Measurements from ENCODE around the gene DHX35. TPM values are rescaled to one million over a fixed set of nuclear protein-coding genes. Genes with fewer than 3 reads are reported as not detected.
"Not testable (repeated sequence)": the region's sequence is repeated elsewhere in the genome, so short reads cannot be mapped to it uniquely, and the experiment has no call there.

The DHX35 gene
- total RNA-seq, 3 donors from 2014 or later (not counting 1 experiment from before 2014, with no cell fraction given), result 8.8 to 11.4 (median 10.2) TPM

DNA sequence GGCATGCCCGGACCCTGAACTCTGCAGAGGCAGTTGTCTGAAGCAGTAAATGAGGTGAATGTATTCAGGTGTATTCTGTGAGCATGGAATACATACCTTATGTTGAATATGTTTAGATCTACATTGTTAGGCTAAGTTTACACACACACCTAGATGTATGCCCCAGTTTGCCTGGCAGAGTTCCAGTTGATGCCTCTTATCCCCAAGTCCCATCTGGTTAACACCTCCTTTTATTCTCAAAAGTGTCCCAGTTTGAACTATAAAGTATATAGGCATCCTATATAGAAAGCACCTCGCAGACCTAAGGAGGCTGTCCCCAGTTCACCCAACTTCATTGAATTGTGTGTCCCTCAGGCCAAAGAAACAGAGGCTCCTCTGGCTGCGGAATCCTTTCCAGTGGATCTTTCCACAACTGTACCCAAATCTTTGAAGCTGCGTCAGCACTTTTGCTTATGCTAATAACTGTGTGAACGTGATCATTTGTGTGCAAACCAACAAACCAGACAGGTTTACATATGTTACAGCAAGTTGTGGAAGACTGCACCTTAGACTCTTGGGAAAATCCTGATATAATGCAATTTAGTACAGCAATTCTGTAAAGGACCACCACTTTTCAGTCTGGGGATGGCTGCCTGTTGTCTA is 4.8 kb upstream of the DHX35 start:
- H3K36me3 ChIP-seq (ENCODE audit: control insufficient read depth, insufficient read depth, low read length), result no peaks in the 10 kb centered on the region
- intact Hi-C loops (cut with micrococcal nuclease), result no loop called here
- no peaks in the 10 kb centered on the region for H3K27me3 ChIP-seq (ENCODE audit: control insufficient read depth, insufficient read depth, low read length)
- H3K27ac ChIP-seq (ENCODE audit: low read length), result no peak overlapping the region
- Mint-ChIP-seq H3K4me1 (peaks cover 10% of the 10 kb centered on the region in 2 donors), H3K27ac (no peak overlapping the region), H3K27me3 (ENCODE audit: low read depth in 2 of 2) (no peaks in the 10 kb centered on the region), H3K4me3 (no peak overlapping the region), H3K9me3 (no peaks in the 10 kb centered on the region), H3K36me3 (no peaks in the 10 kb centered on the region)
- DNase-seq (no peak), ATAC-seq (no peak)
- H3K9me3 ChIP-seq (ENCODE audit: control insufficient read depth, insufficient read depth, low read length), result no peaks in the 10 kb centered on the region
- no peak for TF ChIP-seq CTCF (IDR thresholded peaks at IDR 0.05)
- 94% methylated on average over 5 of the region's 5 CpGs for WGBS (ENCODE audit: insufficient coverage)
- no peak overlapping the region for H3K4me3 ChIP-seq (ENCODE audit: low read length)
- H3K4me1 ChIP-seq (ENCODE audit: control insufficient read depth, insufficient read depth, low read length), result peaks cover 6% of the 10 kb centered on the region

GRCh38 chr20:38957915-38958485 is 4.1 kb upstream of the DHX35 start:
- WGBS (ENCODE audit: insufficient coverage), result 98% methylated on average over 8 of the region's 8 CpGs
- intact Hi-C loops (cut with micrococcal nuclease), result no loop called here
- Mint-ChIP-seq H3K27ac (no peak overlapping the region), H3K27me3 (ENCODE audit: low read depth in 2 of 2) (no peaks in the 10 kb centered on the region), H3K9me3 (no peaks in the 10 kb centered on the region), H3K4me3 (no peak overlapping the region), H3K4me1 (peaks cover 16% of the 10 kb centered on the region in 2 donors), H3K36me3 (no peaks in the 10 kb centered on the region)
- Histone ChIP-seq H3K27ac (ENCODE audit: low read length) (no peak overlapping the region), H3K9me3 (ENCODE audit: control insufficient read depth, insufficient read depth, low read length) (no peaks in the 10 kb centered on the region), H3K36me3 (ENCODE audit: control insufficient read depth, insufficient read depth, low read length) (no peaks in the 10 kb centered on the region), H3K4me3 (ENCODE audit: low read length) (no peak overlapping the region), H3K27me3 (ENCODE audit: control insufficient read depth, insufficient read depth, low read length) (no peaks in the 10 kb centered on the region), H3K4me1 (ENCODE audit: control insufficient read depth, insufficient read depth, low read length) (peaks cover 10% of the 10 kb centered on the region)
- ATAC-seq (no peak), DNase-seq (no peak)
- no peak for TF ChIP-seq CTCF (IDR thresholded peaks at IDR 0.05)

DNA sequence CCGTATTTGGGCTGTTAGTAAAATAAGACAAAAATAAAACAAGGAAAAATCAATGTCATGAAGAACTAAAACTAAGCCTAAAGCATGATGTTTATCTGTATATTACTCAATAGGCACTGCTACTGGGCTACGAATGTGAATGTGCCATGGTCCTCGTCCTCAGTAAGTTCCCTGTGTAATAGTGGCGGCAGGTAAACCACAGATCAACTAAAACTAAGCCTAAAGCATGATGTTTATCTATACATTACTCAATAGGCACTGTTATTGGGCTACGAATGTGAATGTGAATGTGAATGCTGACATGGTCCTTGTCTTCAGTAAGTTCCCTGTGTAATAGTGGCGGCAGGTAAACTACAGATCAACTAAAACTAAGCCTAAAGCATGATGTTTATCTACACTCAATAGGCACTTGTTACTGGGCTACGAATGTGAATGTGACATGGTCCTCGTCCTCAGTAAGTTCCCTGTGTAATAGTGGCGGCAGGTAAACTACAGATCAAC is 1.9 kb upstream of the DHX35 start:
- H3K27me3 ChIP-seq (ENCODE audit: control insufficient read depth, insufficient read depth, low read length); H3K27ac ChIP-seq (ENCODE audit: low read length); DNase-seq; H3K4me3 ChIP-seq (ENCODE audit: low read length); ATAC-seq; H3K36me3 ChIP-seq (ENCODE audit: control insufficient read depth, insufficient read depth, low read length); H3K27me3 Mint-ChIP-seq (ENCODE audit: low read depth in 2 of 2); H3K27ac Mint-ChIP-seq; H3K9me3 ChIP-seq (ENCODE audit: control insufficient read depth, insufficient read depth, low read length); H3K4me3 Mint-ChIP-seq; intact Hi-C loops (cut with micrococcal nuclease); H3K36me3 Mint-ChIP-seq; H3K9me3 Mint-ChIP-seq: not testable (repeated sequence)
- over 99% methylated on average over 8 of the region's 9 CpGs for WGBS (ENCODE audit: insufficient coverage)
- H3K4me1 Mint-ChIP-seq, result peaks cover 18 to 19% of the 10 kb centered on the region in 2 donors
- H3K4me1 ChIP-seq (ENCODE audit: control insufficient read depth, insufficient read depth, low read length), result peaks cover 10% of the 10 kb centered on the region

DNA sequence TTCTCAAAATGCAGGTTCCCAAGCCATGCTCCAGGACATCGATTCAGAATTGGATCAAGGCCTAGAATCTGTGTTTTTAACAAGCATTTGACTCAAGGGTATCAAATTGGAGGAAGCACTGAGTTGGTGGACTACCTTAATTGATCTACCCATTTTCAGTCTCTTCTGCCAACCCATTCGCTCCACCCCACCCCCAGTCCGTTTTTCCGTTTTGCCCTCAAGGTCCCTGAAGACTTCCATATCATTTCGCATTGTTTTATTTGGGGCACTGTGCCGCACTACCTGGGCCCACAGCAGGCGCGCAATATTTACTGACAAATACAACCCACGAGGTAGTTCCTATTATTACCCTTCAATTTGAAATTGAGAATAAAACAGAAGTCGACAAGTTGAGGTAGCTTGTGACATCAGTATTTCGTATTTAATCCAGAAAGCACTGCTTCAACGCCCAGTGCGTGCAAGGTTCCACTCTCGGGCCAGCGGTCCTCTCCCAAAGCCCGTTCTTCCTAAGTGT is 557 bp upstream of the DHX35 start:
- Mint-ChIP-seq H3K27me3 (ENCODE audit: low read depth in 2 of 2) (no peaks in the 10 kb centered on the region), H3K9me3 (no peaks in the 10 kb centered on the region), H3K36me3 (no peaks in the 10 kb centered on the region), H3K27ac (peak overlapping the region; percentile 94 to 97), H3K4me1 (peaks cover 18 to 19% of the 10 kb centered on the region in 2 donors), H3K4me3 (peak overlapping the region; percentile 96)
- Histone ChIP-seq H3K4me3 (ENCODE audit: low read length) (peak overlapping the region; percentile 57), H3K9me3 (ENCODE audit: control insufficient read depth, insufficient read depth, low read length) (no peaks in the 10 kb centered on the region), H3K27ac (ENCODE audit: low read length) (peak overlapping the region; percentile 73), H3K4me1 (ENCODE audit: control insufficient read depth, insufficient read depth, low read length) (peaks cover 10% of the 10 kb centered on the region), H3K27me3 (ENCODE audit: control insufficient read depth, insufficient read depth, low read length) (no peaks in the 10 kb centered on the region), H3K36me3 (ENCODE audit: control insufficient read depth, insufficient read depth, low read length) (no peaks in the 10 kb centered on the region)
- DNase-seq (no peak), ATAC-seq (no peak)
- intact Hi-C loops (cut with micrococcal nuclease), result loop anchor here (1.0 kb wide), 3 partner anchors 35 to 315 kb away; partner anchors contain the start of genes ACTR5 and FAM83D
- TF ChIP-seq CTCF (IDR thresholded peaks at IDR 0.05), result no peak
- 16% methylated on average over 16 of the region's 16 CpGs for WGBS (ENCODE audit: insufficient coverage)

Measured in natural killer cell (primary cell).